ENCODE results near the gene CHMP2A.
A peak's percentile ranks its signal among the peaks of the same experiment; 100 is the strongest.

CHMP2A gene

DNA sequence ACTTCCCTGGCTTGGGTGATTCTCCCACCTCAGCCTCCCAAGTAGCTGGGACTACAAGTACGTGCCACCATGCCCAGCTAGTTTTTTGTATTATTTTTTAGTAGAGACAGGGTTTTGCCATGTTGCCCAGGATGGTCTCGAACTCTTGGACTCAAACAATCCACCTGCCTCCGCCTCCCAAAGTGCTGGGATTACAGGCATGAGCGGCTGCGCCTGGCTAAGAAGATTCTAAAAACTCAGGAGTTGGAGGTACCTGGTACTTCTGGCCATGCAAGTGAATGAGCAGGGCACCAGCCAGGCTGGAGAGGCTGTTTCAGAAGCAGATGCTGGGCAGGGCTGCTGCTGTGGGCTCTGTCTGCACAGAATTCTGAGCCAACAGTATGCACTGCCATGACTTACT, 12.1 kb upstream of the CHMP2A start:
- no peak overlapping the region for H3K9ac ChIP-seq (ENCODE audit: low read depth, low read length)

DNA sequence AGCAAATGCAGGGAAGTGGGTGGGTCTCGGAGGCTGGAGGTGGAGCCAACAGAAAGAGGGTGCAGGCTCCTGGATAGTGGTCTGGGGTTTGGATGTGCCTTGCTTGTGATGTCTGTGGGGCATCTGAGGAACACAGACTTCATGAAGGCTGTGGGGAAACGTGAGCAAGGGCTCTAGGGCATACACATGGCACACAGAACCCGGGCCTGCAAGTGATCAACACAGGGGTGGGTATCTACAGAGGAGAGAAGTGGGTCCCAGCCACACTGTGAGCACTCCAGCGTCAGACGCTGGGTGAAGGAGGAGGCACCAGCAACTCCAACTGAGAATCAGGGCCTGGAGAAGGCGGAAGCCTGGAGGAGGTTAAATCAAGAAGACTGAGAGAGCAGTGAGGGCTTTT, 8.9 kb upstream of the CHMP2A start:
- no peak overlapping the region for H3K9ac ChIP-seq (ENCODE audit: low read depth, low read length)
- H3K4me3 ChIP-seq (ENCODE audit: low read length): no peak overlapping the region
- no peaks in the 10 kb centered on the region for H3K9me3 ChIP-seq (replicated peaks; ENCODE audit: low read length)
- no peak overlapping the region for H3K4me2 ChIP-seq (ENCODE audit: low read length)
- H3K36me3 ChIP-seq (ENCODE audit: insufficient read depth, low read length): peaks cover 16% of the 10 kb centered on the region
- H3K27me3 ChIP-seq (ENCODE audit: control insufficient read depth, insufficient read depth, low read length): peaks cover 9% of the 10 kb centered on the region
- H3K4me1 ChIP-seq (ENCODE audit: control insufficient read depth, insufficient read depth, low read length): peaks cover 28% of the 10 kb centered on the region

More for the DNA sequence above, 12.1 kb upstream of the CHMP2A start:
- peaks cover 18% of the 10 kb centered on the region for H3K4me1 ChIP-seq (ENCODE audit: control insufficient read depth, insufficient read depth, low read length)
- peaks cover 42% of the 10 kb centered on the region for H3K36me3 ChIP-seq (ENCODE audit: insufficient read depth, low read length)
- no peaks in the 10 kb centered on the region for H3K9me3 ChIP-seq (replicated peaks; ENCODE audit: low read length)
- peaks cover 9% of the 10 kb centered on the region for H3K27me3 ChIP-seq (ENCODE audit: control insufficient read depth, insufficient read depth, low read length)
- H3K4me2 ChIP-seq (ENCODE audit: low read length): no peak overlapping the region
- no peak overlapping the region for H3K4me3 ChIP-seq (ENCODE audit: low read length)

DNA sequence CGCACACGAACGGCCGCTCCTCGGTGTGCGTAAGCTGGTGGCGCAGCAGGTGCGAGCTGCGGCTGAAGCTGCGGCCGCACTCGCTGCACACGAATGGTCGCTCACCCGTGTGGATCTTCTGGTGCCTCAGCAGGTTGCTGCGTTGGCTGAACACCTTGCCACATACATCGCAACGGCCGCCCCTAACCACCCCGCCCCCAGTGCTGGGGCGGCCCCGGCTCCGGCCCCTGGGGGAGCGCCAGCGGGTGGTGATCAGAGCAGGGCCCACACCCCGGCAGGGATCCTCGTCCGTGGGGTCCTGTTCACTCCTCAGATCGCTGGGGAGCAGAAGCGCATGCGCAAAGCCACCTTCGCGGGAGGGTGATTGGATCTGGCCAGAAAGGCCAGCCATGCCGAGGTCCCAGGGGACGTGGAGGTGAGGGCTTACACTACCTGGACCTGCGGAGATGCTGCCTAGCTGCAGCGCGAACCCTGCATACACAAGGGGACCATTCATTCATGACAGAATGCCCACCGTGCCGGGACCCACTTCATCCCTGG, 8.2 kb upstream of the CHMP2A start:
- H3K9ac ChIP-seq (ENCODE audit: low read depth, low read length): no peak overlapping the region
- H3K4me2 ChIP-seq (ENCODE audit: low read length): peak overlapping the region; percentile 85
- peaks cover 9% of the 10 kb centered on the region for H3K27me3 ChIP-seq (ENCODE audit: control insufficient read depth, insufficient read depth, low read length)
- H3K4me3 ChIP-seq (ENCODE audit: low read length): peak overlapping the region; percentile 64
- H3K36me3 ChIP-seq (ENCODE audit: insufficient read depth, low read length): peaks cover 10% of the 10 kb centered on the region
- H3K9me3 ChIP-seq (replicated peaks; ENCODE audit: low read length): no peaks in the 10 kb centered on the region
- peaks cover 28% of the 10 kb centered on the region for H3K4me1 ChIP-seq (ENCODE audit: control insufficient read depth, insufficient read depth, low read length)

DNA sequence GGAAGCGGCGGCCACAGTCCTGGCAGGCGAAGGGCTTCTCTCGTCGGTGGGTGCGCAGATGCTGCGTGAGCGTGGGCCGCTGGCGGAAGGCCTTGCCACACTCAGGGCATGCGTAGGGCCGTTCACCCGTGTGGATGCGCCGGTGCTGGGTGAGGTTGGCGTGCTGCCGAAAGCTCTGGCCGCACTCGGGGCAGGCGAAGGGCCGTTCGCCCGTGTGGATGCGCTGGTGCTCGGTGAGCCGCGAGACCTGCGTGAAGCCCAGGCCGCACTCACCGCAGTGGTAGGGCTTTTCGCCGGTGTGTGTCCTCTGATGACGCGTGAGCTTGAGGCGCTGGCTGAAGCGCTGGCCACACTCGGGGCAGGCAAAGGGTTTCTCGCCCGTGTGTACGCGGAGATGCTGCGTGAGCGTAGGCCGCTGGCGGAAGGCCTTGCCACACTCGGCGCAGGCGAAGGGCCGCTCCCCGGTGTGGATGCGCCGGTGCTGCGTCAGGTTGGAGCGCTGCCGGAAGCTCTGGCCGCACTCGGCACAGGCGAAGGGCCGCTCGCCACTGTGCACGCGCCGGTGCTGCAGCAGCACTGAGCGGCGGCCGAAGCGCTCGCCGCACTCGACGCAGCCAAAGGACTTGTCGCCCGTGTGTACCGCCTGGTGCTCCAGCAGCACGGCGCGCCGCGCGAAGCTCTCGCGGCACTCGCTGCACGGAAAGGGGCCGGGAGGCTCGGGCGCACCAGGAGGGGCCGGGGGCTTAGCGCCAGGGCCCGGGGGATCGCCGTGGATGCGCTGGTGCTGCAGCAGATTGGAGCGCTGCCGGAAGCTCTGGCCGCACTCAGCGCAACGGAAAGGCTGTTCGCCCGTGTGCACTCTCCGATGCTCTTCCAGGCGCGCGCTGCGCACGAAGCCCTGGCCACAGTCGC, 7.5 kb upstream of the CHMP2A start:
- Histone ChIP-seq H3K4me1 (ENCODE audit: control insufficient read depth, insufficient read depth, low read length) (peaks cover 28% of the 10 kb centered on the region), H3K27me3 (ENCODE audit: control insufficient read depth, insufficient read depth, low read length) (peaks cover 9% of the 10 kb centered on the region), H3K9ac (ENCODE audit: low read depth, low read length) (no peak overlapping the region), H3K36me3 (ENCODE audit: insufficient read depth, low read length) (peaks cover 9% of the 10 kb centered on the region), H3K4me2 (ENCODE audit: low read length) (peak overlapping the region; percentile 85), H3K9me3 (replicated peaks; ENCODE audit: low read length) (no peaks in the 10 kb centered on the region), H3K4me3 (ENCODE audit: low read length) (peak overlapping the region; percentile 64)

DNA sequence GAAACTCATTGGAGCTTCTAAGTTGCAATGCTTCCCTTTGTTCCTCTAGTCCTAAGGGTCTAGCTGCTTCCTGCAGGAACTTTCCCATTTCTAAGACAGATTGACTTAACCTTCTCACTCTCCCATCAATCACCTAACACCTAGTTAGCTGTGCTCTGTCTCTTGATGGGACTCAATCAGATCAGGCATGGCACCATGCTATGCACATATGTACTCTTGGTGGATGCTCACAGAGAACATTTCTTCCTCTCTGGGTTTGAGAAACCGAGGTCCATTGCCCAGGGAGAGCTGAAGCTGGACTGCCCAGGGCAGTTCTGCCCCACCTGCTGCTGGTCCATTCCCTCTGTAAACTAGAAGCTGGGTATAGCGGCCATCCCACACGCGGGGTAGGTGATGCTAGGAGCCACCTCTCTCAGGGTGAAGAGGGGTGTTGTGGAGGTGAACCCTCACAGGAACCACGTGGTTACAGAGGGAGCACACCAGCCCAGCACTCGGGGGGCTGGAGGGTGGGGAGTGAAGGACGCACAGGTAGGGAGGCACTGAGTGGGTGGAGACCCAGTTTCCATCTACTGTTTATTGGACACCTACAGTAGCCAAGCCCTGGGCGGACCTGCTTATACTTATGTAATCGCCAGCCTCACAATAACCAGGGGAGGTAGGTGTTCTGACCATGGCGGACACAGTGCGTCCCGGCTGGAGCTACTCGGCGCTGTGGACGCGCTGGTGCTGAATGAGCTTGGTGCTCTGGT, 6.6 kb upstream of the CHMP2A start:
- no peaks in the 10 kb centered on the region for H3K9me3 ChIP-seq (replicated peaks; ENCODE audit: low read length)
- peaks cover 35% of the 10 kb centered on the region for H3K4me1 ChIP-seq (ENCODE audit: control insufficient read depth, insufficient read depth, low read length)
- H3K36me3 ChIP-seq (ENCODE audit: insufficient read depth, low read length): peaks cover 9% of the 10 kb centered on the region
- no peak overlapping the region for H3K9ac ChIP-seq (ENCODE audit: low read depth, low read length)
- H3K4me3 ChIP-seq (ENCODE audit: low read length): peak overlapping the region; percentile 64
- H3K4me2 ChIP-seq (ENCODE audit: low read length): peak overlapping the region; percentile 85
- peaks cover 9% of the 10 kb centered on the region for H3K27me3 ChIP-seq (ENCODE audit: control insufficient read depth, insufficient read depth, low read length)

DNA sequence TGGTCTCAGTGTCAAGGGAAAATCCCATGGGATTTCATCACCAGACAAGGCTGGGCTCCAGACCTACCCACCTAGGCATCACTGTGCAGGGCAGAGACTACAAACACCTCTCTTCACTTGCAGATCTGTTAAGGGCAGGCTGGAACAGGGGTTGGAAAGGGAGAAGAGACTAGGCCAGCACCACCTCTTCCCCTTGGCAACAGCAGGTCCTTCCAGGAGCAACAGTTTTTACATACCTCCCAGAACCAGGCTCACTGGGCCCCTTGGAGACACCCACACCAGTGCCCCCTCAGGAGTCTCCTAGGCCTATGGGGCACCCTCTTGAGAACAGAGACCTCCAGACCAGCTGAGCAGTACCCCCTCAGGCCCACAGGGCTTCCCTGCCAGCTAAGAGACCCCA, 6.0 kb upstream of the CHMP2A start:
- H3K9ac ChIP-seq (ENCODE audit: low read depth, low read length): no peak overlapping the region
- H3K4me2 ChIP-seq (ENCODE audit: low read length): no peak overlapping the region
- H3K27me3 ChIP-seq (ENCODE audit: control insufficient read depth, insufficient read depth, low read length): peaks cover 9% of the 10 kb centered on the region
- H3K4me1 ChIP-seq (ENCODE audit: control insufficient read depth, insufficient read depth, low read length): peaks cover 39% of the 10 kb centered on the region
- H3K4me3 ChIP-seq (ENCODE audit: low read length): no peak overlapping the region
- H3K36me3 ChIP-seq (ENCODE audit: insufficient read depth, low read length): peaks cover 13% of the 10 kb centered on the region
- no peaks in the 10 kb centered on the region for H3K9me3 ChIP-seq (replicated peaks; ENCODE audit: low read length)

DNA sequence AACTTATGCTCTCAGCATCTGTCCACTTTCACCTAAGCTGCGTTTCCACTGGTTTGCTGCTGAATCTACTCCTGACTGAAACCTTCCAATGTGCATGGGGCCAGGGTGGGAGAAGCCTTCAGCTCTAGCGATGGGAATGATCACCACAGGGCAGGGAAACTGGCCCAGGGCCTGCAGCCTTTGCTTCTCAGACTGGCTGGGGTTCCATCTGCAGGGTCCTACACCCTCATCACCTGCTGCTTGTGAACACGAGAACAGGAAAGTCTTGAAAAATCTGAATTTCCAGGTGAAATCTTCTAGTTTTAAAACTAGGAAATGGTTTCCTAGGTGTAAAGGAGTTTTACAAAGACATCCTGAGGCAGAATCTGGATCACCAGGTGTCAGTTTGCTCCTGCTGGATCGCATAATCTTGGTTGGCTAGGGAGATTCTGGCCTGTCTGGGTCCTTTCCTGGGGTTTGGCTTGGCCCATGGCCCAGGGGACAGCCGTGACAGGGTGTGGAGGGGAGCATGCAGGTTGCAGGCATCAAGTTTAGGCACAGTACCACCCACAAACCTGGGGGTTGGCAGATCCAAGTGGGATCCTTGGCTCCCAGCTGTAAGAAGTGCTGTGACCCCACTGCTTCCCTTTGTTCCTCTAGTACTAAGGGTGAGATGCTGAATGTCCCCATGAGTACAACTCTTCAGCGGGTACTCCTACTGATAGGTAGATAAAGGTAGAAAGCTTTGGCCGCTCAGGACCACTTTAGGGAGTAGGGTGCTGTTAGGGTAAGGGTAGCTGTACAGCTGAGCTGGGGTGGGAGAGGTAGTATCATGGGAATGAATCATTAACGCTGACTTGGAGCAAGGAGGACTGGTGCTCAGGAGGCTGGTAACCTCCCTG, 5.3 kb upstream of the CHMP2A start:
- Histone ChIP-seq H3K9ac (ENCODE audit: low read depth, low read length) (peak overlapping the region; percentile 98), H3K4me1 (ENCODE audit: control insufficient read depth, insufficient read depth, low read length) (peaks cover 43% of the 10 kb centered on the region)

DNA sequence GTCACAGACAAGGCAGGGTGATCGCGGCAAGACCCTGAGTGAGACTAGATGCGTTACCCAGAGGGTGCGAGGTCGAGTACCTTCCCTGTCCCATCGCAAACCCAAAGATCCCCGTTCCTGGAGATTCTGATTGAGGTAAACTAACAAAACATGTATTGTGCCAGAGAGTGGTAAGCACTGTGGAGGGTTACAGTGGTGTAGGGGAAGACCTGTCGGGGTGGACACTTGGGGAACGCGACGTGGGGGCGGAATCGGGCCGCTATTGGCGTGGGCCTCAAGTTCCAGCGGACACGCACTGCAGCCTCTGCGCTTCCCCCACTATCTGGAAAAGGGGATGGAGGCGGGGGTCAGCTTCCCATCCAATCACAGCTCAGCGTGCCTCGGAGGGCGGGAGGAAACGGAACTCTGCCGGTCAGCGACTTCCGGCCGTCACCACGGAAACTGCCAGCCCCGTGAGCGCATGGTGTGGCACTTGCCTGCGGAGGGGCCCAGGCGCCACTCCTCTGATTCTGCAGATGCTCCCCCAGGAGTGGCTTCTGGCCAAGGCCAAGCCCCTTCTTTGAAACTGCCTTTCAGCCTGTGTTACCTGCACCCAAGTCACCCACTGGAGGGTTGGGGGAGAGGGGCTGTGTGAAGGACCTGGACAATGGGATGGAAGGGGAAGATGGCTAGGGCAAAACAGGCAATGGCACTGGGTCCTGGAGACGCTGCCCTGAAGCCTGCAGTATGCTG, 4.5 kb upstream of the CHMP2A start:
- peaks cover 13% of the 10 kb centered on the region for H3K36me3 ChIP-seq (ENCODE audit: insufficient read depth, low read length)
- H3K27me3 ChIP-seq (ENCODE audit: control insufficient read depth, insufficient read depth, low read length): peaks cover 9% of the 10 kb centered on the region
- no peaks in the 10 kb centered on the region for H3K9me3 ChIP-seq (replicated peaks; ENCODE audit: low read length)
- H3K9ac ChIP-seq (ENCODE audit: low read depth, low read length): peak overlapping the region; percentile 98
- H3K4me1 ChIP-seq (ENCODE audit: control insufficient read depth, insufficient read depth, low read length): peaks cover 46% of the 10 kb centered on the region
- peak overlapping the region; percentile 84 for H3K4me3 ChIP-seq (ENCODE audit: low read length)
- peak overlapping the region; percentile 98 for H3K4me2 ChIP-seq (ENCODE audit: low read length)

More for the DNA sequence above, 5.3 kb upstream of the CHMP2A start:
- Histone ChIP-seq H3K4me3 (ENCODE audit: low read length) (peak overlapping the region; percentile 84), H3K36me3 (ENCODE audit: insufficient read depth, low read length) (peaks cover 13% of the 10 kb centered on the region), H3K4me2 (ENCODE audit: low read length) (peak overlapping the region; percentile 98), H3K27me3 (ENCODE audit: control insufficient read depth, insufficient read depth, low read length) (peaks cover 9% of the 10 kb centered on the region), H3K9me3 (replicated peaks; ENCODE audit: low read length) (no peaks in the 10 kb centered on the region)

DNA sequence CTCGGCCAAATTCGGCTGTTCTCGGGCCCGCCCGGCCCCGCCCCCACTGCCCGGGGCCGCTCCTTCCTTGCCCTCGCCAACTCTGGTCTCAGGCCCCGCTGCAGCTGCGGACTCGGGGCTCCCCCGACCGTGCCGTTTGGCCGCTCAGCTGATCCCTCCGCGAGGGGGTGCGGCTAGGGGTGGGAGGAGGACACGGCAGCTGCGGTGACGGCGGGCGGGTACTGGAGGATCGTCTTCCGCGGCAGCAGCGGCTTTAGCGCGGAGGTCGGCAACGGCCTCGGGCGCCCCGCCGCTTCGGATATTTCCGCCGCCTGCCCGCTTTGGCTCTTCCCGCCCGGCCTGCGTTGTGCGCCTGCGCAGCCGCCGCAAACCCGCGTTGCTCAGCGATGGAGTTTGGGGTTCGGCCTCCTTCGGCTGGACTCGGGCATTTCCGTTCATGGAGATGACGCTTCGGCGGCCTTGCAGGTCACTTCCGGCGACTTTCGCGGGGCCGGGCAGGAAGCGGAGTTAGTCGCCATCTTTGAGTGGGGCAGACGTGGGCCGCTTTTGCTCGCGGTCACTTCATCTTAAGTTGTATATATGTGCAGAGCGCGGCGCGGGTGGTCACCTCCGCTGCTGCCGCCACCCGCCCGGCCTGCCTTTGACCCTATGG, 3.8 kb upstream of the CHMP2A start:
- peaks cover 7% of the 10 kb centered on the region for H3K27me3 ChIP-seq (ENCODE audit: control insufficient read depth, insufficient read depth, low read length)
- H3K4me3 ChIP-seq (ENCODE audit: low read length): peak overlapping the region; percentile 94
- peaks cover 13% of the 10 kb centered on the region for H3K36me3 ChIP-seq (ENCODE audit: insufficient read depth, low read length)
- H3K4me2 ChIP-seq (ENCODE audit: low read length): peak overlapping the region; percentile 98
- peak overlapping the region; percentile 98 for H3K9ac ChIP-seq (ENCODE audit: low read depth, low read length)
- H3K4me1 ChIP-seq (ENCODE audit: control insufficient read depth, insufficient read depth, low read length): peaks cover 52% of the 10 kb centered on the region
- H3K9me3 ChIP-seq (replicated peaks; ENCODE audit: low read length): no peaks in the 10 kb centered on the region

DNA sequence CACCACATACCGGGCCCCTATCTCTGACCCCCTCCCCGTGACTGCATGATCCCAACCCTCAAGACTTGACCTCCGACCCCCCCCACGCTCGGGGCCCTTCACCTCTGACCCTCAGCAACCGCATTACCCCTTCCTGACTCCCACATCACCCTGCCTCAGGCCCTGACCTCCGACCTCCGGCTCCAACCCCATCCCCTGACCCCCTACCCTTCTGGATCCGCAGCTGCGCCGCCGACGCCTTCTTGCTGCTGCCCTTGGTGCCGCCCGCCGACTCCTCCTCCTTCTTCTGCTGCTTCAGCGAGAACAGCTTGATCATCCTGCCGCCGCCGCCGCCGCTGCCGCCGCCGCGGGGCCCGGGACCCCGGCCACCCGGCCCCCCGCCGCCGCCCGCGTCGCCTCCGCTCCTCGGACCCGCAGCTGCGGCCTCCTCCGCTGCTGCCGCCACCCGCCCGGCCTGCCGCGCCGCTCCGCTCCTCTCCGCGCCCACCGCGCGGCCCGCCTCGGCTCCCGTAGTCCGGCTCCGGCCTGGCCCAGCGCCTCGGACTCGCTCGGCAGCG, 3.2 kb upstream of the CHMP2A start, which contains the start of gene UBE2M:
Gene UBE2M (minus strand): TSS at position 546 of the 557 bp plus-strand sequence. CDS start 230 bp downstream, at position 316.
- H3K9ac ChIP-seq (ENCODE audit: low read depth, low read length): peak within 1 kb of the TSS; percentile 98
- H3K9me3 ChIP-seq (replicated peaks; ENCODE audit: low read length): no peaks in the 10 kb centered on the region
- peak within 1 kb of the TSS; percentile 98 for H3K4me2 ChIP-seq (ENCODE audit: low read length)
- H3K27me3 ChIP-seq (ENCODE audit: control insufficient read depth, insufficient read depth, low read length): peaks cover under 1% of the 10 kb centered on the region
- peaks cover 13% of the 10 kb centered on the region for H3K36me3 ChIP-seq (ENCODE audit: insufficient read depth, low read length)
- peak within 1 kb of the TSS; percentile 94 for H3K4me3 ChIP-seq (ENCODE audit: low read length)
- H3K4me1 ChIP-seq (ENCODE audit: control insufficient read depth, insufficient read depth, low read length): peaks cover 52% of the 10 kb centered on the region

Data from skeletal muscle satellite cell (primary cell).